AG04449 (cell line): Measurements from ENCODE around the gene IL4I1.

Experiments
- CTCF ChIA-PET: fragments of 350-600 bp; formaldehyde crosslinking; extraction: SDS; loops from one replicate; lab custom pipeline; 2021; ENCODE audit warnings: antibody characterized with exemption; lab: Yijun Ruan, JAX
- POLR2A ChIA-PET: fragments of 400-600, 350-600 bp; formaldehyde crosslinking; extraction: SDS; loops from one replicate; lab custom pipeline; 2020; ENCODE audit warnings: antibody characterized with exemption, inconsistent platforms; lab: Yijun Ruan, JAX
- DNase-seq: peaks from one replicate; pipeline ENCODE4 v3.0.0-alpha.2; 2010; ENCODE audit warnings: low read depth, low spot score
- H3K4me3 ChIP-seq: 2 replicates; pipeline ENCODE4 v1.5.1; 2011; ENCODE audit warnings: low read depth, mild to moderate bottlenecking, control low read depth, low read length
- CTCF ChIP-seq: IDR thresholded peaks from one replicate; pipeline ENCODE4 v1.5.1; 2011; ENCODE audit warnings: mild to moderate bottlenecking, moderate library complexity, low read length, control low read depth, inconsistent platforms; ENCODE audit not compliant: insufficient read depth; ENCODE audit errors: missing control alignments

Gene IL4I1

GRCh38 chr19:49937750-49938381, 41.2 kb upstream of the IL4I1 start:
- CTCF ChIA-PET, result interaction anchor here (0.8 to 6.5 kb wide), 23 partner anchors 7 to 669 kb away, joined by 3 to 72 read pairs (median 5); partner anchors contain the start of genes ATF5, NUP62, SIGLEC11 and VRK3
- DNase-seq, result no peak
- peak; percentile 96 for TF ChIP-seq CTCF
- POLR2A ChIA-PET, result no interaction called here
- H3K4me3 ChIP-seq, result peak overlapping the region; percentile 38

DNA sequence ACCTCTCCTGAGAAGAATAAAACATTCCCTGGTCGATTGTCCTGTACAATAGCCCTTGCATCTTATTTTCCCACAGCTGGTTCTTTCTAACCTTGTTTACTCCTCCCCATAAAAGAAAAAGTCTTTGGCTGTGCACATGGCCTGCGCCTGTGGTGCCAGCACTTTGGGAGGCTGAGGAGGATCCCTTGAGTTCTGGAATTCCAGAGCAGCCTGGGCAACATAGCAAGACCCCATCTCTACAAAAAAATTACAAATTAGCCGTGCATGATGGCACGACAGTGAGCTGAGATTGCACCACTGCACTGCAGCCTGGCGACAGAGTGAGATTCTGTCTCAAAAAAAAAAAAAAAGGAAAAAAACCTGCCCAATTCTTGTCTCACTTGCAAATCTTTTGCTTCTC, 39.9 kb upstream of the IL4I1 start:
- ChIA-PET CTCF (interaction anchor here (1.0 to 6.5 kb wide), 5 partner anchors 9 to 199 kb away, joined by 3 to 72 read pairs (median 12); no protein-coding TSS in a partner anchor), POLR2A (no interaction called here)
- no peak for TF ChIP-seq CTCF
- H3K4me3 ChIP-seq, result no peak overlapping the region
- DNase-seq, result no peak

- no peak for TF ChIP-seq CTCF
- DNase-seq, result no peak
- ChIA-PET POLR2A (no interaction called here), CTCF (interaction anchor here (2.2 to 6.5 kb wide), 2 partner anchors 51 to 202 kb away, joined by 9 to 72 read pairs; no protein-coding TSS in a partner anchor)
- H3K4me3 ChIP-seq, result no peak overlapping the region
These were observed 37.0 kb upstream of the IL4I1 start for GRCh38 chr19:49933643-49934042.

GRCh38 chr19:49932731-49933131, 36.0 kb upstream of the IL4I1 start:
- no peak for DNase-seq
- no peak for TF ChIP-seq CTCF
- ChIA-PET CTCF (interaction anchor here (2.2 kb wide), 1 partner anchor 203 kb away, joined by 9 read pairs; no protein-coding TSS in a partner anchor), POLR2A (no interaction called here)
- no peak overlapping the region for H3K4me3 ChIP-seq

DNA sequence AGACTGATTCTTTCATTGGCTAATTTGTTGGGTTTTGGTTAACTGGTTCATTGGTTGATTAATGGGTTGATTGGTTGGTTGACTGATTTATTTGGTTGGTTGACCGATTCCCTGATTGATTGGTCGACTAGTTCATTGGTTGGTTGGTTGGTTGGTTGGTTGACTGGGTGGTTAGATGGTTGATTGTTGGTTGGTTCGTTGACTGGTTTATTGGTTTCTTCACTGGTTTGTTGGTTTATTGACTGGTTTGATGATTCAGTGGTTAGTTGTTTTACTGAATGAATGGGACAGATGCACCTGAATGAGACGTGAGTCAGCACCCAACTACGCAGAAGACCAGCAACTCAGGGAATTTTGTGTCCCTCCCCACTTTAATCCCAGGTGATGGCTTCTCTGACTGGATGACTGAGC, 35.4 kb upstream of the IL4I1 start:
- POLR2A ChIA-PET, result interaction anchor here (0.5 kb wide), 1 partner anchor 86 kb away, joined by 3 read pairs; no protein-coding TSS in a partner anchor
- DNase-seq, result no peak

More for the DNA sequence above, 35.4 kb upstream of the IL4I1 start:
- CTCF ChIA-PET, result no interaction called here
- no peak for TF ChIP-seq CTCF
- no peak overlapping the region for H3K4me3 ChIP-seq
